HG03565 (cell line): ENCODE measurements around the gene GAL3ST3.

ENCODE experiments used
- ATAC-seq: cut with Tn5 transposase; IDR thresholded peaks from one replicate; pipeline ENCODE4 v1.9.1; 2021; ENCODE audit warnings: mild to moderate bottlenecking, moderate library complexity; ENCODE audit not compliant: unreplicated experiment

GAL3ST3 gene

GRCh38 chr11:66069715-66070603 is 21.0 kb upstream of the GAL3ST3 start, which contains the start of gene PACS1:
Gene PACS1, plus strand, starts transcription at chr11:66070272. Its CDS starts 215 bp downstream, at chr11:66070487.
- no peak for ATAC-seq

- no peak for ATAC-seq
Measured at GRCh38 chr11:66068923-66069714, 20.2 kb upstream of the GAL3ST3 start.

GRCh38 chr11:66068154-66068821 is 19.3 kb upstream of the GAL3ST3 start:
- no peak for ATAC-seq

GRCh38 chr11:66067640-66068039 is 18.7 kb upstream of the GAL3ST3 start:
- no peak for ATAC-seq

- ATAC-seq: no peak
Measured at GRCh38 chr11:66066751-66067150, 17.8 kb upstream of the GAL3ST3 start.

- no peak for ATAC-seq
Measured at GRCh38 chr11:66064571-66064970, 15.6 kb upstream of the GAL3ST3 start.

GRCh38 chr11:66063900-66064299 is 14.9 kb upstream of the GAL3ST3 start:
- no peak for ATAC-seq

GRCh38 chr11:66062408-66062807 is 13.4 kb upstream of the GAL3ST3 start:
- no peak for ATAC-seq

GRCh38 chr11:66061268-66061667 is 12.3 kb upstream of the GAL3ST3 start:
- no peak for ATAC-seq

- no peak for ATAC-seq
Measured at GRCh38 chr11:66059966-66060680, 11.2 kb upstream of the GAL3ST3 start.

- no peak for ATAC-seq
Measured at GRCh38 chr11:66056501-66056900, 7.5 kb upstream of the GAL3ST3 start.

- ATAC-seq: no peak
Measured at GRCh38 chr11:66055021-66055420, 6.1 kb upstream of the GAL3ST3 start.

GRCh38 chr11:66052664-66052982 is 3.7 kb upstream of the GAL3ST3 start:
- no peak for ATAC-seq

- peak; percentile 92 for ATAC-seq
Measured at GRCh38 chr11:66051766-66052663, 3.1 kb upstream of the GAL3ST3 start, which contains the start of gene SF3B2. Gene SF3B2, plus strand, starts transcription at chr11:66052364. Its CDS starts 21 bp downstream, at chr11:66052385.

GRCh38 chr11:66051371-66051765 is 2.4 kb upstream of the GAL3ST3 start:
- no peak for ATAC-seq

GRCh38 chr11:66050581-66051231 is 1.7 kb upstream of the GAL3ST3 start:
- ATAC-seq: no peak

GRCh38 chr11:66047541-66048365 is 1.2 kb downstream of the GAL3ST3 start:
- ATAC-seq: no peak

GRCh38 chr11:66046901-66047300 is 2.1 kb downstream of the GAL3ST3 start:
- no peak for ATAC-seq
